HCT116 (cell line): ENCODE measurements around the gene IFT57.

ENCODE experiments used
- CTCF ChIP-seq, 3 experiments: fragments of 200-600 bp in 1 of 3; sonication (generic) in 1 of 3; IDR thresholded peaks in 2 of 3; conservative IDR thresholded peaks in 1 of 3; 2 replicates each; pipeline ENCODE4 v1.5.1; 2012 to 2017; ENCODE audit warnings: low read depth in 2 of 3, low read length in 2 of 3, antibody characterized with exemption in 1 of 3, borderline replicate concordance in 1 of 3, control low read depth in 1 of 3, mild to moderate bottlenecking in 1 of 3, mixed read lengths in 1 of 3, mixed run types in 1 of 3, moderate library complexity in 1 of 3; ENCODE audit not compliant: insufficient read depth in 1 of 3
- ZFX ChIP-seq: fragments of 450-650 bp; IDR thresholded peaks from 2 replicates; pipeline ENCODE4 v1.6.1; 2017

- TF ChIP-seq ZFX, result no peak
- TF ChIP-seq CTCF (IDR thresholded peaks at IDR 0.05 in 2 of 3, conservative IDR thresholded peaks at IDR 0.05 in 1 of 3; ENCODE audit: borderline replicate concordance in 1 of 3, insufficient read depth in 1 of 3, low read depth in 2 of 3, low read length in 2 of 3), result no peak
Observed at GRCh38 chr3:108190346-108190745, 31.9 kb downstream of the IFT57 start.
